Fibroblast of lung (primary cell): ENCODE measurements around the gene MYOM1. TPM values are rescaled to one million over a fixed set of nuclear protein-coding genes. Genes with fewer than 3 reads are reported as not detected.
"Not testable (repeated sequence)": the region's sequence is repeated elsewhere in the genome, so short reads cannot be mapped to it uniquely, and the experiment has no call there.

Experiments used
- DNase-seq, 2 donors: peaks; one replicate each; pipeline versions ENCODE4 v3.0.0 to v3.0.0-alpha.2; 2010; ENCODE audit warnings: low read depth in 2 of 2
- H2AFZ ChIP-seq: 2 replicates; pipeline ENCODE4 v1.5.1; 2012; ENCODE audit warnings: low read length, control low read depth, inconsistent platforms
- H3K27ac ChIP-seq: 2 replicates; pipeline ENCODE4 v1.5.1; 2011; ENCODE audit warnings: low read length, control low read depth; ENCODE audit not compliant: insufficient read depth
- H3K27me3 ChIP-seq: 2 replicates; pipeline ENCODE4 v1.5.1; 2011; ENCODE audit warnings: mild to moderate bottlenecking, low read length; ENCODE audit not compliant: control insufficient read depth, insufficient read depth
- H3K36me3 ChIP-seq: 2 replicates; pipeline ENCODE4 v1.5.1; 2011; ENCODE audit warnings: low read length; ENCODE audit not compliant: control insufficient read depth, insufficient read depth
- H3K4me1 ChIP-seq: 2 replicates; pipeline ENCODE4 v1.5.1; 2011; ENCODE audit warnings: low read length; ENCODE audit not compliant: control insufficient read depth, insufficient read depth; ENCODE audit errors: extremely low read depth
- H3K4me2 ChIP-seq: 2 replicates; pipeline ENCODE4 v1.5.1; 2011; ENCODE audit warnings: low read length, control low read depth; ENCODE audit not compliant: insufficient read depth; ENCODE audit errors: extremely low read depth
- H3K4me3 ChIP-seq, 4 experiments: fragments of 200-600 bp in 1 of 4; sonication (generic) in 1 of 4; replicated peaks in 1 of 4; 2 replicates each; pipeline ENCODE4 v1.5.1; 2011 to 2016; ENCODE audit warnings: low read length in 4 of 4, low read depth in 3 of 4, mild to moderate bottlenecking in 3 of 4, control low read depth in 2 of 4, inconsistent platforms in 1 of 4, mixed read lengths in 1 of 4; ENCODE audit not compliant: insufficient read depth in 1 of 4; ENCODE audit errors: control extremely low read depth in 1 of 4
- H3K79me2 ChIP-seq: 2 replicates; pipeline ENCODE4 v1.5.1; 2012; ENCODE audit warnings: mild to moderate bottlenecking, low read length, inconsistent platforms; ENCODE audit not compliant: control insufficient read depth, insufficient read depth
- H3K9ac ChIP-seq: 2 replicates; pipeline ENCODE4 v1.5.1; 2011; ENCODE audit warnings: mild to moderate bottlenecking, low read length, control low read depth; ENCODE audit not compliant: insufficient read depth
- H3K9me3 ChIP-seq: 2 replicates; pipeline ENCODE4 v1.5.1; 2012; ENCODE audit warnings: low read depth, low read length; ENCODE audit not compliant: control insufficient read depth, insufficient read depth
- H4K20me1 ChIP-seq: 2 replicates; pipeline ENCODE4 v1.5.1; 2011; ENCODE audit warnings: low read length; ENCODE audit not compliant: control insufficient read depth, insufficient read depth; ENCODE audit errors: extremely low read depth
- EZH2 ChIP-seq: IDR thresholded peaks from 2 replicates; pipeline ENCODE4 v1.5.1; 2012; ENCODE audit warnings: low read length, control low read depth, mild to moderate bottlenecking; ENCODE audit errors: missing control alignments
- polyA plus RNA-seq, 2 donors: library from polyadenylated mRNA; depleted of rRNA in 1 of 2; stranded (reverse) in 1 of 2; unstranded in 1 of 2; fragments of >200 nt; gene quantifications; 2 replicates each; pipeline ENCODE4 v1.2.1, GENCODE V29; 2011 to 2012; ENCODE audit warnings: missing spikeins in 1 of 2
- total RNA-seq: library from RNA; depleted of rRNA; stranded (reverse); fragments of >200 nt; gene quantifications from 2 replicates; pipeline ENCODE4 v1.2.1, GENCODE V29; 2014
- TF ChIP-seq, protein P1 (sequence below), 2 donors: IDR thresholded peaks in 1 of 2; conservative IDR thresholded peaks in 1 of 2; 1 replicate in 1 of 2; 2 replicates in 1 of 2; pipeline ENCODE4 v1.5.1; 2011 to 2012; ENCODE audit warnings: low read length in 2 of 2, control low read depth in 1 of 2, inconsistent platforms in 1 of 2, low read depth in 1 of 2, mild to moderate bottlenecking in 1 of 2

Gene MYOM1
- total and polyA plus RNA-seq, 2 donors (not counting 1 experiment from before 2014, with no cell fraction given) = 0.07 to 0.83 TPM

DNA sequence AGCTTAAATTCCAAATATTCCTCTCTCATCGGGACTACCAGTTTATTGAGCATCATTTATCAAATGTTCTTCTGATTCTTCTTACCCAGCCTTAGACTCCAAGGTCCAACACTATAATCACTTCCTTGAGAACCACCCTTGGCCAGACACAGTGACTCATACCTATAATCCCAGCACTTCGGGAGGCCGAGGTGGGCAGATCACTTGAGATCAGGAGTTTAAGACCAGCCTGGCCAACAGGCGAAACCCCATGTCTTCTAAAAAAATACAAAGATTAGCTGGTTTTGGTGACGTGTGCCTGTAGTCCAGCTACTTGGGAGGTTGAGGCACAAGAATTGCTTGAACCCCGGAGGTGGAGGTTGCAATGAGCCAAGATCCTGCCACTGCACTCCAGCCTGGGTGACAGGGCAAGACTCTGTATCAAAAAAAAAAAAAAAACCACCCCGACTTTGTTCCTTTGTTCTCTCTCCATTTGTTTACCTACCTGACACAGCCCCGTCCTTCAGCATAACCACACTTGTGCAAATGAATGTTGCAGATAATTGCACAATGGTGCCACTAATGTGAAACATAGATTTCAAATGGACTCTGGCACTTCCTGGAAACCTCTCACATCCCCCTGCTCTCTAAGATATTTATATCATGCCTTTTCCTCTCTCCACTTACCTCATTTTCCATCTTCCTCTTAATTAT is 167.9 kb downstream of the MYOM1 start:
- Histone ChIP-seq H3K4me3 (no peak overlapping the region), H3K27ac (no peak overlapping the region), H3K9me3 (no peaks in the 10 kb centered on the region), H3K27me3 (no peaks in the 10 kb centered on the region), H3K4me2 (no peak overlapping the region), H3K79me2 (no peaks in the 10 kb centered on the region), H2AFZ (no peak overlapping the region), H4K20me1 (no peaks in the 10 kb centered on the region), H3K9ac (no peak overlapping the region), H3K36me3 (no peaks in the 10 kb centered on the region), H3K4me1 (no peaks in the 10 kb centered on the region)
- DNase-seq = no peak
- TF ChIP-seq, protein P1, sequence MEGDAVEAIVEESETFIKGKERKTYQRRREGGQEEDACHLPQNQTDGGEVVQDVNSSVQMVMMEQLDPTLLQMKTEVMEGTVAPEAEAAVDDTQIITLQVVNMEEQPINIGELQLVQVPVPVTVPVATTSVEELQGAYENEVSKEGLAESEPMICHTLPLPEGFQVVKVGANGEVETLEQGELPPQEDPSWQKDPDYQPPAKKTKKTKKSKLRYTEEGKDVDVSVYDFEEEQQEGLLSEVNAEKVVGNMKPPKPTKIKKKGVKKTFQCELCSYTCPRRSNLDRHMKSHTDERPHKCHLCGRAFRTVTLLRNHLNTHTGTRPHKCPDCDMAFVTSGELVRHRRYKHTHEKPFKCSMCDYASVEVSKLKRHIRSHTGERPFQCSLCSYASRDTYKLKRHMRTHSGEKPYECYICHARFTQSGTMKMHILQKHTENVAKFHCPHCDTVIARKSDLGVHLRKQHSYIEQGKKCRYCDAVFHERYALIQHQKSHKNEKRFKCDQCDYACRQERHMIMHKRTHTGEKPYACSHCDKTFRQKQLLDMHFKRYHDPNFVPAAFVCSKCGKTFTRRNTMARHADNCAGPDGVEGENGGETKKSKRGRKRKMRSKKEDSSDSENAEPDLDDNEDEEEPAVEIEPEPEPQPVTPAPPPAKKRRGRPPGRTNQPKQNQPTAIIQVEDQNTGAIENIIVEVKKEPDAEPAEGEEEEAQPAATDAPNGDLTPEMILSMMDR (conservative IDR thresholded peaks at IDR 0.05 in 1 of 2, IDR thresholded peaks at IDR 0.05 in 1 of 2; ENCODE audit: low read depth in 1 of 2, low read length in 2 of 2) = no peak
- TF ChIP-seq EZH2 = no peak

- H3K4me1 ChIP-seq, H2AFZ ChIP-seq, H3K27me3 ChIP-seq, H3K9me3 ChIP-seq, DNase-seq, H3K4me3 ChIP-seq, H3K79me2 ChIP-seq, H3K36me3 ChIP-seq, H4K20me1 ChIP-seq, H3K4me2 ChIP-seq, H3K27ac ChIP-seq, H3K9ac ChIP-seq: not testable (repeated sequence)
Measured at GRCh38 chr18:3049897-3050454, 169.8 kb downstream of the MYOM1 start.

GRCh38 chr18:3048820-3049349 is 170.9 kb downstream of the MYOM1 start:
- TF ChIP-seq, protein P1 (conservative IDR thresholded peaks at IDR 0.05 in 1 of 2, IDR thresholded peaks at IDR 0.05 in 1 of 2; ENCODE audit: low read depth in 1 of 2, low read length in 2 of 2) = no peak
- TF ChIP-seq EZH2 = no peak
- DNase-seq = no peak
- Histone ChIP-seq H3K27me3 (no peaks in the 10 kb centered on the region), H3K9me3 (no peaks in the 10 kb centered on the region), H3K36me3 (no peaks in the 10 kb centered on the region), H3K4me1 (no peaks in the 10 kb centered on the region), H2AFZ (no peak overlapping the region), H3K4me2 (no peak overlapping the region), H3K79me2 (no peaks in the 10 kb centered on the region), H3K4me3 (no peak overlapping the region), H3K9ac (no peak overlapping the region), H3K27ac (no peak overlapping the region), H4K20me1 (no peaks in the 10 kb centered on the region)
